Esophagus muscularis mucosa (tissue), 4 donors: Measurements from ENCODE around the gene ZRANB1. TPM values are rescaled to one million over a fixed set of nuclear protein-coding genes. Genes with fewer than 3 reads are reported as not detected.

ENCODE experiments used
- DNase-seq: peaks from one replicate; pipeline ENCODE4 v3.0.0-alpha.2; 2017; ENCODE audit errors: extremely low spot score
- H3K27ac ChIP-seq, 4 donors: fragments of 200-600 bp; sonication (generic); replicated peaks in 1 of 4; 1 replicate in 3 of 4; 2 replicates in 1 of 4; pipeline ENCODE4 v1.5.1; 2016 to 2019; ENCODE audit warnings: mild to moderate bottlenecking in 1 of 4
- H3K27me3 ChIP-seq, 4 donors: fragments of 200-600 bp; sonication (generic); one replicate each; pipeline versions ENCODE4 v1.5.1 to v1.6.0; 2016 to 2019
- H3K36me3 ChIP-seq, 4 donors: fragments of 200-600 bp; sonication (generic); one replicate each; pipeline ENCODE4 v1.5.1; 2016 to 2019
- H3K4me1 ChIP-seq, 4 donors: fragments of 200-600 bp; sonication (generic); one replicate each; pipeline ENCODE4 v1.5.1; 2016 to 2019
- H3K4me3 ChIP-seq, 4 donors: fragments of 200-600 bp; sonication (generic); 1 replicate in 2 of 4; 2 replicates in 2 of 4; pipeline ENCODE4 v1.5.1; 2016 to 2019; ENCODE audit warnings: mild to moderate bottlenecking in 4 of 4, moderate library complexity in 1 of 4
- H3K9me3 ChIP-seq, 4 donors: fragments of 200-600 bp; sonication (generic); 1 replicate in 3 of 4; 2 replicates in 1 of 4; pipeline ENCODE4 v1.5.1; 2016 to 2019
- CTCF ChIP-seq, 3 experiments: fragments of 200-600 bp in 2 of 3; fragments of 450-650 bp in 1 of 3; sonication (generic) in 2 of 3; IDR thresholded peaks; one replicate each; pipeline ENCODE4 v1.5.1; 2017 to 2019; ENCODE audit warnings: antibody characterized with exemption in 3 of 3, mild to moderate bottlenecking in 2 of 3, moderate library complexity in 1 of 3
- EP300 ChIP-seq: sonication (generic); formaldehyde crosslinking; IDR thresholded peaks from one replicate; pipeline ENCODE4 v1.6.1; 2017; ENCODE audit warnings: antibody characterized with exemption
- POLR2A ChIP-seq: fragments of 450-650 bp; IDR thresholded peaks from one replicate; pipeline ENCODE4 v1.6.1; 2017; ENCODE audit warnings: antibody characterized with exemption, moderate library complexity, mild to moderate bottlenecking, low read depth
- POLR2AphosphoS5 ChIP-seq, 2 donors: sonication (generic); formaldehyde crosslinking; IDR thresholded peaks; one replicate each; pipeline ENCODE4 v1.6.1; 2017; ENCODE audit warnings: antibody characterized with exemption in 2 of 2
- WGBS: methylation state at CpG from one replicate; pipeline ENCODE4 v1.1.5; 2018; 5-methylcytosine and 5-hydroxymethylcytosine counted together
- intact Hi-C: fragments of 100-400 bp; cut with DNase I; formaldehyde crosslinking; loops from one replicate; pipeline ENCODE4 v1.15.1; 2023
- total RNA-seq, 4 donors: library from RNA; depleted of rRNA; stranded (reverse); fragments of >200 nt; gene quantifications; one replicate each; pipeline versions ENCODE4 v1.1.0 to v1.2.1, GENCODE V29; 2016

ZRANB1 gene
- total RNA-seq, 4 donors from 2014 or later: 30.7 to 42.9 (median 34.8) TPM

DNA sequence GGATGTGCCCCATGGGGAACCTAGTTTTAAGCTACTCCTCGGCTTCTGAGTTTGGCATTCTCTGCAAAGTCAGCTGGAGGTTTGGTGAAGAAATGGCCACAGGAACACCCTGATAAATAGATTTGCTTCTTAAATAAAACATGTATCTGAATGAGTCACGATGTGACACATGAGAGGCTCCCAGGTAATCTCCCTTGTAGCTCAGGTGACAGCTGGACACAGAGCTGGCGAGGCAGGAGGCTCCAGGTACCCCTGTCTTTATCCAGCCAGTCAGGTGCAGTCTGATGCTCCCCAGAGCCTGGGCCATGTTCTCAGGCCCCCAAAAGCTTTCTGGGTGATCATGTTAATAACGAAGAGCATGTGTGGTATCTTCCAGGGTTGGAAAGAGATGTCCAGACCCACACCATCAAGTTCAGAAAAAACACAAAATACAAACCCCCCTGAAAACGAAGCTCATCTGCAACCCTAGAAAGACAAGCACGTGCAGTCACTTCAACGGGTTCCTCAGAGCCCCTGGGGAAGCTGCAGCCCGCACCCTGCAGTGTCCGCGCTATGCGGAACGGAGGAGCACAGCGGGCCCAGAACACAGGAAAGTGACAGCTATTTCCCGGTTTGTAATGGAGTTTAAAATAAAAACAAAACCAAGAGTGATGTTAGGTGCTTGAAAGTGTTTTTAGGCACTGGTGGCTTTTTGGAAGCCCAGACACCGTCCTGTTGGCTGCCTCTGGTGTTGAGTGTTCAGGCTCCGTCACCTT lies 69.4 kb downstream of the ZRANB1 start:
- no peak overlapping the region for H3K4me3 ChIP-seq
- intact Hi-C loops: no loop called here
- H3K27ac ChIP-seq: peak overlapping the region in 1 of 4 donors; percentile 10
- no peak for TF ChIP-seq CTCF (IDR thresholded peaks at IDR 0.05)
- no peak for TF ChIP-seq POLR2AphosphoS5 (IDR thresholded peaks at IDR 0.05)
- TF ChIP-seq POLR2A: no peak
- TF ChIP-seq EP300: no peak
- peaks cover 0 to 27% (median 8%) of the 10 kb centered on the region in 4 donors for H3K36me3 ChIP-seq
- H3K4me1 ChIP-seq: peaks cover 59 to 84% (median 69%) of the 10 kb centered on the region in 4 donors
- WGBS: 91% methylated on average over 15 of the region's 16 CpGs
- no peaks in the 10 kb centered on the region for H3K9me3 ChIP-seq
- no peaks in the 10 kb centered on the region for H3K27me3 ChIP-seq
- DNase-seq: no peak

GRCh38 chr10:125011926-125012705 lies 70.2 kb downstream of the ZRANB1 start:
- intact Hi-C loops: no loop called here
- Histone ChIP-seq H3K4me1 (peaks cover 58 to 84% (median 69%) of the 10 kb centered on the region in 4 donors), H3K4me3 (no peak overlapping the region), H3K36me3 (peaks cover 0 to 27% (median 6%) of the 10 kb centered on the region in 4 donors), H3K27ac (peak overlapping the region in 2 of 4 donors; percentile 10 to 21), H3K9me3 (no peaks in the 10 kb centered on the region), H3K27me3 (no peaks in the 10 kb centered on the region)
- no peak for TF ChIP-seq CTCF (IDR thresholded peaks at IDR 0.05)
- peak; percentile 36 to 39 for TF ChIP-seq POLR2AphosphoS5 (IDR thresholded peaks at IDR 0.05)
- no peak for TF ChIP-seq POLR2A
- no peak for TF ChIP-seq EP300
- 78% methylated on average over 22 of the region's 27 CpGs for WGBS
- no peak for DNase-seq

DNA sequence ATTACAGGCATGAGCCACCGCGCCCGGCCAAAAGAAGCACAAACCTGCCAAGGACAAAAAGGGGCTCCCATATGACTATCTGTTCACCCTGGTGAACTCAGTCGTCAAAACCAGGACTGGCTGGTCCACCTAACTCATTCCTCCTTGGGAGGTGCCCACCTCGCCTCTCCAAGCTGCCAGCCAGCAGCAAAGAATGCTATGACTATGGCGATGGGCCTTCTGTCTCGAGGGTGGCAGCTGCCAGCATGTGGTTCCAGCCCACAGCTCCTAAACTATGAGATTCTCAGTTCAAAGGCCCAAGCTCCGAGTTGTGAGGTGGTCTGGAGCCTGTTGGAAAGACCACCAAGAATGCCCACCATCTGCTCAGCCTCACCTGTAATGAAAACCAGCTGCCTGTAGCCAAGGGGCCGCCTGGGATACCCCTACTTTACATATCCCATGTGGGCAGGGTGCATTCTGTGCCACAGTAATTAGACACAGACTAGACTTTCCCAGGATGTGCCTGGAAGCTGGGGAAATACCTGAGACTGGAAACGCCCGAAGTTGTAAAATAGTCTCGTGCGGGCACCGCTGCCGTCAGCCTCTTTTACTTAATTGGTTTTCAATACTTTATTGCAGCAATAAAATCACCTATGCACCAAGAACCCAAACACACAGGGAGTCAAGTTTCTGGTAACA lies 71.1 kb downstream of the ZRANB1 start:
- H3K4me1 ChIP-seq: peaks cover 58 to 85% (median 71%) of the 10 kb centered on the region in 4 donors
- 90% methylated on average over 12 of the region's 15 CpGs for WGBS

DNA sequence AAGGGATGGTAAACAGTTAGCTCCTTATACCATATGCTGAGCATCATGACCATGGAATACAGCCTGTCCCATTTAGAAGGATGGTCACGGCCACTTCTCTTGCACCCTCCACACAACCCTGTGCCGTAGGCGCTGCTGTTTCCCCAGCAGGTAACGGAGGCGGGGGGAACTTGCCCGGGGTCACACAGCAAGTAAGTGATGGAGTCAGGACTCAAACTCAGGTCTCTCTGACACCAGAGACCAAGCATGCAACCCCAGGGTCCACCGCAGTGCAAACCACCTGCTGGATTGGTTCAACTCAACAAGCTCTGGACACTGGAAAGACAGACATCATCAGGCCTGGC lies 71.6 kb downstream of the ZRANB1 start:
- 100% methylated on average over 7 of the region's 7 CpGs for WGBS
- peaks cover 0 to 23% (median 4%) of the 10 kb centered on the region in 4 donors for H3K36me3 ChIP-seq
- no peak overlapping the region for H3K4me3 ChIP-seq
- H3K27ac ChIP-seq: no peak overlapping the region
- H3K4me1 ChIP-seq: peaks cover 58 to 86% (median 73%) of the 10 kb centered on the region in 4 donors
- no peaks in the 10 kb centered on the region for H3K27me3 ChIP-seq
- DNase-seq: no peak
- intact Hi-C loops: no loop called here
- no peaks in the 10 kb centered on the region for H3K9me3 ChIP-seq
- TF ChIP-seq CTCF (IDR thresholded peaks at IDR 0.05) (no peak), EP300 (no peak), POLR2AphosphoS5 (IDR thresholded peaks at IDR 0.05) (no peak), POLR2A (no peak)

More for the DNA sequence above, 71.1 kb downstream of the ZRANB1 start:
- no peaks in the 10 kb centered on the region for H3K27me3 ChIP-seq
- DNase-seq: no peak
- H3K27ac ChIP-seq: peak overlapping the region in 1 of 4 donors; percentile 10
- no peaks in the 10 kb centered on the region for H3K9me3 ChIP-seq
- intact Hi-C loops: no loop called here
- no peak overlapping the region for H3K4me3 ChIP-seq
- peaks cover 0 to 28% (median 4%) of the 10 kb centered on the region in 4 donors for H3K36me3 ChIP-seq
- TF ChIP-seq CTCF (IDR thresholded peaks at IDR 0.05) (no peak), EP300 (no peak), POLR2AphosphoS5 (IDR thresholded peaks at IDR 0.05) (no peak), POLR2A (no peak)
